HepG2 (cell line): ENCODE data around the gene LSM14B. TPM values are rescaled to one million over a fixed set of nuclear protein-coding genes. Genes with fewer than 3 reads are reported as not detected.
A peak's percentile ranks its signal among the peaks of the same experiment; 100 is the strongest.

Experiments
- ARID3A ChIP-seq: IDR thresholded peaks from 2 replicates; pipeline ENCODE4 v1.6.1; 2012; ENCODE audit warnings: low read depth, low read length, improper control_type of control experiment
- ARNTL ChIP-seq: sonication (generic); formaldehyde crosslinking; IDR thresholded peaks from 2 replicates; pipeline ENCODE4 v1.4.0; 2020; ENCODE audit warnings: mild to moderate bottlenecking, missing genetic modification reagents
- BATF2 ChIP-seq: sonication (generic); formaldehyde crosslinking; IDR thresholded peaks from 2 replicates; pipeline ENCODE4 v1.8.0; 2022; ENCODE audit warnings: mild to moderate bottlenecking, missing genetic modification reagents, moderate library complexity
- BCLAF1 ChIP-seq: fragments of 450-650 bp; IDR thresholded peaks from 2 replicates; pipeline ENCODE4 v1.6.1; 2017; ENCODE audit warnings: mild to moderate bottlenecking
- FOXP1 ChIP-seq, 2 experiments: fragments of 450-650 bp in 1 of 2; IDR thresholded peaks; 2 replicates each; pipeline ENCODE4 v1.6.1; 2017 to 2018; ENCODE audit warnings: antibody characterized with exemption in 1 of 2
- GATA4 ChIP-seq: sonication (generic); IDR thresholded peaks from 2 replicates; pipeline ENCODE4 v1.6.1; 2016; ENCODE audit warnings: antibody characterized with exemption, low read depth, borderline replicate concordance
- GTF3A ChIP-seq: sonication (generic); formaldehyde crosslinking; conservative IDR thresholded peaks from 2 replicates; pipeline ENCODE4 v1.4.0; 2020; ENCODE audit warnings: mild to moderate bottlenecking, missing genetic modification reagents
- KAT8 ChIP-seq: IDR thresholded peaks from 2 replicates; pipeline ENCODE4 v1.6.1; 2016; ENCODE audit warnings: missing genetic modification reagents, missing compliant biosample characterization
- PHF5A ChIP-seq: IDR thresholded peaks from one replicate; pipeline ENCODE4 v1.6.1; 2018; ENCODE audit warnings: low read depth, missing genetic modification reagents; ENCODE audit not compliant: unreplicated experiment
- PLRG1 ChIP-seq: fragments of 450-650 bp; conservative IDR thresholded peaks from 2 replicates; pipeline ENCODE4 v1.6.1; 2016
- POGK ChIP-seq: sonication (generic); formaldehyde crosslinking; conservative IDR thresholded peaks from 2 replicates; pipeline ENCODE4 v1.8.0; 2022; ENCODE audit warnings: mild to moderate bottlenecking, moderate library complexity, missing genetic modification reagents
- SMAD1 ChIP-seq: sonication (generic); formaldehyde crosslinking; IDR thresholded peaks from 2 replicates; pipeline ENCODE4 v1.4.0; 2020; ENCODE audit warnings: missing genetic modification reagents, low read depth, mild to moderate bottlenecking, borderline replicate concordance
- SRSF1 ChIP-seq: fragments of 200-400 bp; formaldehyde crosslinking; optimal IDR thresholded peaks from 2 replicates; pipeline ENCODE3; 2017; ENCODE audit warnings: mild to moderate bottlenecking, low read depth, low read length, moderate library complexity
- TRAFD1 ChIP-seq: sonication (generic); formaldehyde crosslinking; IDR thresholded peaks from 2 replicates; pipeline ENCODE4 v1.5.1; 2020; ENCODE audit warnings: missing genetic modification reagents, mild to moderate bottlenecking, borderline replicate concordance
- ZFP41 ChIP-seq: sonication (generic); formaldehyde crosslinking; IDR thresholded peaks from 2 replicates; pipeline ENCODE4 v1.4.0; 2020; ENCODE audit warnings: mild to moderate bottlenecking, missing genetic modification reagents, borderline replicate concordance
- ZNF510 ChIP-seq: sonication (generic); formaldehyde crosslinking; IDR thresholded peaks from 2 replicates; pipeline ENCODE4 v1.4.0; 2020; ENCODE audit warnings: low read depth, mild to moderate bottlenecking, missing genetic modification reagents
- ZNF558 ChIP-seq: sonication (generic); formaldehyde crosslinking; IDR thresholded peaks from 2 replicates; pipeline ENCODE4 v1.9.0; 2022; ENCODE audit warnings: mild to moderate bottlenecking, missing genetic modification reagents, borderline replicate concordance
- ZNF724P ChIP-seq: sonication (generic); formaldehyde crosslinking; IDR thresholded peaks from 2 replicates; pipeline ENCODE4 v1.8.0; 2022; ENCODE audit warnings: missing genetic modification reagents, borderline replicate concordance
- ZSCAN22 ChIP-seq: sonication (generic); formaldehyde crosslinking; IDR thresholded peaks from 2 replicates; pipeline ENCODE4 v1.4.0; 2020; ENCODE audit warnings: mild to moderate bottlenecking, missing genetic modification reagents
- ZSCAN29 ChIP-seq: sonication (generic); formaldehyde crosslinking; conservative IDR thresholded peaks from 2 replicates; pipeline ENCODE4 v1.4.0; 2020; ENCODE audit warnings: mild to moderate bottlenecking, missing genetic modification reagents
- polyA plus RNA-seq, 8 experiments: library from polyadenylated mRNA; depleted of rRNA in 3 of 8; stranded (reverse) in 7 of 8; unstranded in 1 of 8; fragments of >200 nt; fragmentation: Illumina TruSeq in 4 of 8; extraction: Trizol in 4 of 8; gene quantifications; 2 replicates each; pipeline versions ENCODE4 v1.2.1 to v1.2.3, GENCODE V29; 2011 to 2016; ENCODE audit warnings: low read depth in 4 of 8, missing spikeins in 1 of 8, mixed read lengths in 1 of 8; ENCODE audit not compliant: insufficient read depth in 1 of 8
- total RNA-seq, 5 experiments: library from RNA; depleted of rRNA; stranded (reverse); fragments of >200 nt; fragmentation: Illumina TruSeq; extraction: Trizol; gene quantifications; 2 replicates each; pipeline ENCODE4 v1.2.3, GENCODE V29; 2016; ENCODE audit warnings: low read depth in 1 of 5

Gene LSM14B
- total and polyA plus RNA-seq, 2 of the 13 experiments (the other 11 are each of a cell fraction or from before 2014, with no cell fraction given): 43.3 to 79.2 TPM

- TF ChIP-seq BCLAF1: no peak
- no peak for TF ChIP-seq ZSCAN22 (CRISPR knock-in tag)
- no peak for TF ChIP-seq PLRG1
- TF ChIP-seq SRSF1: peak; percentile 47
- peak; percentile 68; the same call in 1 of the 2 replicates for TF ChIP-seq ZSCAN29 (CRISPR knock-in tag)
- peak; percentile 96 for TF ChIP-seq ZNF724P (CRISPR knock-in tag)
- TF ChIP-seq ZNF558 (CRISPR knock-in tag): no peak; the same call in 1 of the 2 replicates
- TF ChIP-seq ARNTL: peak; percentile 73; the same call in 1 of the 2 replicates
- no peak for TF ChIP-seq ZFP41 (CRISPR knock-in tag)
- no peak for TF ChIP-seq PHF5A (CRISPR knock-in tag)
- TF ChIP-seq ARID3A: peak; percentile 22; the same call in 1 of the 2 replicates
- 0 out of 2 replicates have a peak, but pooled peaks have one; percentile 12 for TF ChIP-seq ZNF510 (CRISPR knock-in tag)
- peak; percentile 60; the same call in 1 of the 2 replicates for TF ChIP-seq BATF2
- no peak for TF ChIP-seq FOXP1 (IDR thresholded peaks at IDR 0.05)
- TF ChIP-seq FOXP1 (CRISPR knock-in tag; IDR thresholded peaks at IDR 0.05): no peak
- TF ChIP-seq GATA4: no peak
- peak; percentile 84 for TF ChIP-seq POGK (CRISPR knock-in tag)
- TF ChIP-seq GTF3A (CRISPR knock-in tag): no peak
- TF ChIP-seq SMAD1 (CRISPR knock-in tag): no peak
- 0 out of 2 replicates have a peak, but pooled peaks have one; percentile 13 for TF ChIP-seq KAT8 (CRISPR knock-in tag)
- TF ChIP-seq TRAFD1 (CRISPR knock-in tag): no peak
These were observed at the start of gene LSM14B (continued) for GRCh38 chr20:62121776-62122653.
